Inflammatory macrophage treated with lipopolysaccharide for 1 hour (primary cell): ENCODE measurements around the gene GNPAT.

Experiments
- DNase-seq, 2 donors: peaks; one replicate each; pipeline ENCODE4 v3.0.0-alpha.2; 2020 to 2022

GNPAT gene

GRCh38 chr1:231248778-231249177 lies 7.8 kb downstream of the GNPAT start:
- DNase-seq = no peak

DNA sequence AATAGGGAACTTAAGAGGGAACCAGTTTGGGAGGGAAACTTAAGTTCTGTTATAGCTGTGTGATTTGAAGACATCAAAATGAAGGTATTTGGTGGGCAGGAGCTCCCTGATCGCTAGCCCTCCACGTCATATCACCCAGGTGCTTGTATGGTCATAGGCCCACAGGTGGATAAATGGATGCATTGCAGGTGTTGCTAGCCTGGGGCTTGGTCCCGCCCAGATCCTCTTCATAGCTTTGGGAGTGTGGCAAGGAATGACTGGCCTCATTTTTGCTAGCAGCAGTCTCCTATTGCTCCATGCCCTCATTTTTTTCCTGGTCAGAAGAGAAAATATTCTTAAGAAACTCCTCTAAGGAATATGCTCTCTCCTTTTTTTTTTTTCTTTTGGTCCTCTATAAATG lies 11.3 kb downstream of the GNPAT start:
- DNase-seq = no peak

- no peak for DNase-seq
Measured at GRCh38 chr1:231260351-231260750, 19.3 kb downstream of the GNPAT start.

DNA sequence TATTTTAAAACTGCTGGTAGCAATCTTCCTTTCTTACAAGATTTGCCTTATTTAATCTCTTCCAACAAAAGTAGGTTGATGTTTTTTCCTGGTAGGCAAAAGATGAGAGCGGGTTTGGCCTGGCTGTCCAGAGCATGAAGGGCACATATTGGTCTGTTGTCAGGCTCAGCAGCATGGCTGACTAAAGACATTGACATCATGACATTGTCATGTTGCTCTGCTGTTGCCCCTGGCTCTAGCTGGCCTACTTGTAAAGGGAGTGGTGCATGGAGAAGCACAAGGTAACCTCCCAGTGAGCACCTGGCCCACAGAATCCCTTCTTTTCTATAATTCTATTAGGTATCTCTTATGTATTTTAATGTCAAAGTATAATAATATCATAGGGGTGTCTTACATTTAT lies 23.6 kb downstream of the GNPAT start:
- DNase-seq = no peak

GRCh38 chr1:231265379-231265778 lies 24.4 kb downstream of the GNPAT start:
- no peak for DNase-seq

- DNase-seq = no peak
Measured at GRCh38 chr1:231266811-231267322, 25.9 kb downstream of the GNPAT start.

DNA sequence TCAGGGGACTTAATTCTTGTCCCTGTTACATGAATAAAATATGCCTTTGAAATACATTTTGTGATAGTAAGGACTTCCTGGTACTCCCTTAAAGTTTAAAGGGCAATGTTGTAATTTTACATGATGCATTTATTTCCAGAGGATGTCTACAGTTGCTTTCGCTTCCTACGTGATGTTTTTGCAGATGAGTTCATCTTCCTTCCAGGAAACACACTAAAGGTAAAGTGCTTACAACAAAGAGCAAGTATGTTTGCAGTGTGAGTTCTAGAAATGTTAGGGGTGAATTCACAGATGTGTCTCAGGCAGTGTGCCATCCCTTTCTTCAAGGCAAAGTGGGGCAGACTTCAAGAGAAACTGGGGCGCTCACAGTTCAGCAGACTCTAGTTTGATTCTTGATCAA lies 31.2 kb downstream of the GNPAT start:
- no peak for DNase-seq

DNA sequence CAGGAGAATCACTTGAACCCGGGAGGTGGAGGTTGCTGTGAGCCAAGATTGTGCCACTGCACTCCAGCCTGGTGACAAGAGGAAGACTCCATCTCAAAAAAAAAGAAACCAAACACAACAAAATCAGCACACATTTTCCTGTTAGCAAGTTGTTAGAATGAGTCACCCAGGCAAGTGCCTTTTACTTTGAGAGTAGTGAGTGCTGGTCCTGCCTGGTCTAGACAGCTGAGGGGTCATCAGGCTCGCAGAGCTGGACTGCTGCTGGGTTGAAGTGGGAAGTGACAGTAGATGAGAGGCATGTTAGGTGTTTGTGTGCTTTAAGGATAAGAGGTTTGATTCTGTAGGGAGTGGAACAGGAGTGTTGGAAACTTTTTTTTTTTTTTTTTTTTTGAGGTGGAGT lies 31.9 kb downstream of the GNPAT start:
- no peak for DNase-seq

DNA sequence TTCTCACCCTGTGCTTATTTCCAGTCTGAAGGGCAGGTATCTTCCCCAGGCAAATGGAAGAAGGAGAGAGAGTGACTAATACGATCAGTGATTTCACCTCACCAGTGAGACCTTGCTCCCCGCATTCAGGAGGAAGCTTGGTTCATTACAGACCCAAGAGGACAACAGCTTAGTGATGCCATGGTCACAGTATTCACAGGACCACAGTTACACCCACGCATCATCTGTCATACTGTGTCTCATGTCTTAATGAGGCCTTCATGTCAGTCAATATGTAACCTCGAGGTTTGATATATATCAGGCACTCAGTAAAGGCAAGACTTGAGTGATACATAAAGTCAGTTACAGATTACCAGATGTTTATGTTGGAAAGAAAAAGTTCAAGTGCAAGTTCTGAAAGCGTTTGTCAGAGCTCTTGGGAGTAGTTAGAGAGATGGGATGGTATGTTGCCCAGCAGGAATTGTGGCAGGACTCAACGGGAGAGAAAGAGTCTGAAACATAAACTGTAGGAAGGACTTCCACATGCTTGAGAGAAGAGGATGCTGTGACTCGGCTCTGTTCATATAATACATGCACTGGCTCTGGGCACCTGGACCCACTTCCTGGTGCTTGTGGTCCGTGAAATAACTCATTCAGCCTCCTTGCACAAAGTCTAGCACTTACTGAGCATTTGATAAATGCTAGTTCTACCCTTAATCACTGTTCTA lies 33.3 kb downstream of the GNPAT start:
- no peak for DNase-seq

- DNase-seq = no peak
Measured at GRCh38 chr1:231278100-231278790, 37.2 kb downstream of the GNPAT start.

DNA sequence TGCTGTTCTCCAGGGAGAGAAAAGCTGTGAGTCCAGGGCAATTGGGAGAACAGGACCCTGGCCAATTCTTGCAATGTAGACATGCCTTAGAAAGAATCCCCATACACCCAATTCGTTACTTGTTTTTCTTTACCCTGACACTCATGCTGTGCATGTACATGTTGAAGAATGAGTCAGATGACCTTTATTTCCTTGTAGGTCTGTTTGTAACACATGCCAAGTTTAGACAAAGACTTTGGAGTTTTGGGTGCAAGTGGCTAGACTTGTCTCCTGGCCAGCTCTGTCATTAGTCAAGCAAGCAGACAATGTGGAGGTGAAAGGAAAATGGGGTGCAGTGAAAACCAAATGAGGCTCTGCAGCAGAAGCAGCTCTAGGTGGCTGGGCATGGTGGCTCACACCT lies 38.1 kb downstream of the GNPAT start:
- no peak for DNase-seq

DNA sequence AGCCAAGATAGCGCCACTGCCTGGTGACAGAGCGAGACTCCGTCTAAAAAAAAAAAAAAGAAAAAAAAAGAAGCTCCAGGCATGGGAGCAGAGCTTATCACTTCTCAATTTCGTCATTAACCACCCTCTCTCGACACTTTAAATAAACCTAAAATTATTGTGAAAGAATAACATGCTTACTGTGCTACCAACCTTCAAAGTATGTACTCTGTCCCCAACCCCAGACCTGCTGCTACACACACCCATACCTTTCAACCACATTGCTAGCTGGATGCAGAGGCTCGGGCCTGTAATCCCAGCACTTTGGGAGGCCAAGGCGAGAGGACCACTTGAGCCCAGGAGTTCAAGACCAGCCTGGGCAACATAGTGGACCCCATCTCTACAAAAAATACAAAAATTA lies 38.7 kb downstream of the GNPAT start:
- no peak for DNase-seq

DNA sequence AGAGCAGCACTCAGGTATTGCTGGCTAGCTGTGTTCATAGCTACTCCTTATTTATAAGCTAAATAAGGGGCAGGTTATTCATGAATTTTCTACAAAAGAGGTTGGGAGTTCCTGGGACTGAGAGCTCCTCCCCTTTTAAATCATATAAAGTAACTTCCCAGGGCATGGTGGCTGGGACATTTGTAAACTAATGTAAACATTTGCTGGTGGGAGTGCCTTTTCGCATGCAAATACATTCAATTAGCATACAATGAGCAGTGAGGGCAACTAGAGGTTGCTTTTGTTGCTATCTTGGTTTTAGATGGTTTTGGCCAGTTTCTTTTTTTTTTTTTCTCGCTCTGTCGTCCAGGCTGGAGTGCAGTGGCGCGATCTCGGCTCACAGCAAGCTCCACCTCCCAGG lies 43.4 kb downstream of the GNPAT start:
- no peak for DNase-seq

DNA sequence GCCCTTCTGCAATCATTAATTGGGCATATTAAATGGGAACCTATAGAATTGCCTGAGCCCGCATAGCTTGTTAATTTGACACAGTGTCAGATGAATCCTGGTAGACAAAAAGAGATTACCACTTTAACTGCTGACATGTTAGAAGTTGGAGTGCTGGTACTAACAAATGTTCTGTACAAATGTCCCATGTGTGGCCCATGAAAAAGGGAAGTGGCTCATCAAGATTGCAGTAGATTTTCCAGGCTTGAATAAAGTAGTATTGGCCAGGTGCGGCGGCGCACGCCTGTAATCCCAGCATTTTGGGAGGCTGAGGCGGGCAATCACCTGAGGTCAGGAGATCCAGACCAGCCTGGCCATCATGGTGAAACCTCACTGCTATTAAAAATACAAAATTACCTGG lies 45.6 kb downstream of the GNPAT start:
- DNase-seq = no peak

- no peak for DNase-seq
Measured at GRCh38 chr1:231295938-231296337, 54.9 kb downstream of the GNPAT start.

- no peak for DNase-seq
Measured at GRCh38 chr1:231301990-231302389, 61.0 kb downstream of the GNPAT start.

DNA sequence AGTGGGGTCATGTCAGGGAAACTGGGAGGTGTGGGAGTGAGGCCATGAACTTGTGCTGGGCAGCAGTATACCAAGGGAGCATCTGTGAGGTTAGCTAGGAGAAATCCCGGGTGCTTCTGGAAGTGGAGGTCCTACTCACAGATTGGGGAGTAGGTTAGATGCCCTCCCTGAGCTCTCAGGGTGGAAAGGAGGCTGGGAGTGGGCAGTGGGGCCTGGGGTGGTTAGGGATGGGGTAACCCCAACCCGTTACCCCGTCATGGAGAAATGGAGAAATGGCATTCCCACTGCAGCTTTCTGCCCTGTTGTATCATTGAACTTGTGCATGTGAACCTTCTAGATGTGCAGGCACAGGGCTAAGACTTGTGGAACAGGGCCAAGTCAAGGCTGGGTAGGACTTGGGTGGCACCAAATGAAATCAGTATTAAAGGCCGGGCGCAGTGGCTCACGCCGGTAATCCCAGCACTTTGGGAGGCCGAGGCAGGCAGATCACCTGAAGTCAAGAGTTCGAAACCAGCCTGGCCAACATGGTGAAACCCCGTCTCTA lies 69.5 kb downstream of the GNPAT start:
- DNase-seq = no peak

GRCh38 chr1:231311720-231312431 lies 70.9 kb downstream of the GNPAT start:
- no peak for DNase-seq

DNA sequence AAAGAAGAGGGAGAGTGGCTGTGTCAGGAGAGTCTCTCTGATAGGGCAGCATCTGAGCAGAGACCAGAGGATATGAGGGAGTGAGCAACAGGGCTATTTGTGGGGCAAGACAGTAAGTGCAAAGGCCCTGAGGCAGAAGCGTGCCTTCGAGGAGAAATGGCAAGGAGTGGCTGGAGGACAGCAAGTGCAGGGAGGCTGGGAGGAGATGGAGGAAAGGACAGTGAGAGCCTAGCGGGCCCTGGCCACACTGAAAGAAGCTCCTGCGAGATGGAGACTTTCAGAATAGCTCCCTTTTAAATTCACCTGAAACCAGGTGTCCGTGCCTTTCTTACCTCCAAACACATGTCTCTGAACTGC lies 71.4 kb downstream of the GNPAT start:
- no peak for DNase-seq

GRCh38 chr1:231313661-231314060 lies 72.6 kb downstream of the GNPAT start:
- no peak for DNase-seq

DNA sequence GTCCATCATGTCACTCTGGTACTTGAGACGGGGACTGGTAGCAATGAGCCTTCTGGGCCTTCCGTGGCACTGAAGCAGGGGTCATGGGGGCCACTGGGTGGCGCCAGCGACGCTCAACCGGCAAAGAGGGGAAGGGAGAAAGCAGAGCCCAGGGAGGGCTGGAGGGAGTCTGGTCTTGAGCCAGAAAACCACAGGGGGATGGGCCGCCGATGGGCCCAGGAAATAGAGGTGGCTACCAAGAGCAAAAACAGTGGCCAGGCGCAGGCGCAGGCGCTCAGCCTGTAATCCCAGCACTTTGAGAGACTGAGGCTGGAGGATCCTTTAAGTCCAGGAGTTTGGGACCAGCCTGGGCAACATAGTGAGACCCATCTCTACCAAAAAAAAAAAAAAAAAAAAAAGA lies 74.9 kb downstream of the GNPAT start:
- peak; percentile 14 to 55 for DNase-seq

DNA sequence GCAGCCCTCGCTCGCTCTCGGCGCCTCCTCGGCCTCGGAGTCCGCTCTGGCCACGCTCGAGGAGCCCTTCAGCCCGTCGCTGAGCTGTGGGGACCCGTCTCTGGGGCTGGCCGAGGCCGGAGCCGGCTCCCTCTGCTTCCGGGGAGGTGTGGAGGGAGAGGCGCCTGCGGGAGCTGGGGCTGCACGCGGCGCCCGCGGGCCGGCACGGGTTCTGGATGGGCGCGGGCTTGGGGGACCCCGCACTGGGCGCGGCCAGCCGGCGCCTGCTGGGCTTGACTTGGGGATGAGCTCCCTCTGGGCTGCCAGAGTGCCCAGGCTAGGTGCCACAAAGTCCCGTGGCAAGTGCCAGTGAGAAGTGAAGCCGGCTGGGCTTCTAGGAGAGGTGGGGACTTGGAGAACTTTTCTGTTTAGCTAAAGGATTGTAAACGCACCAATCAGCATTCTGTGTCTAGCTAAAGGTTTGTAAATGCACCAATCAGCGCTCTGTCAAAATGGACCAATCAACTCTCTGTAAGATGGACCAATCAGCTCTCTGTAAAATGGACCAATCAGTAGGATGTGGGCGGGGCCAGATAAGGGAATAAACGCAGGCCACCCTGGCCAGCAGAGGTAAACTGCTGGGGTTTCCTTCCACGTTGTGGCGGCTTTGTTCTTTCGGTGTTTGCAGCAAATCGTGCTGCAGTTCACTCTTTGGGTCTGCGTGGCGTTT lies 76.4 kb downstream of the GNPAT start:
- DNase-seq = no peak

DNA sequence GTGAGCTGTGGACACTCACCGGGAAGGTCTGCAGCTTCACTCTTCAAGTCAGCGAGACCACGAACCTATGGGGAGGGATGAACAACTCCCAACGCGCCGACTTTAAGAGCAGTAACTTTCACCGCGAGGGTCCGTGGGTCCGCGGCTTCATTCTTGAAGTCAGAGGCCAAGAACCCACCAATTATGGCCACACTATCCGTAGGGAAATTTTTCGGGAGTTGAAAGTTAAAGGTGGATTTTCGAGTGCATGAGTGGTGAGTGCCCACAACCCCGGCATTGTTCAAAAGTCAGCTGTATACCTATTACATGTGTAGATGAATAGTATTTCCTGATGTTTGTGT lies 77.0 kb downstream of the GNPAT start:
- DNase-seq = no peak
